Panc1 (cell line): ENCODE measurements around the gene ZNF189. TPM values are rescaled to one million over a fixed set of nuclear protein-coding genes. Genes with fewer than 3 reads are reported as not detected.

ENCODE experiments used
- ATAC-seq: fragments of 200-7000 bp; cut with Tn5 transposase; 2 replicates; pipeline ENCODE4 v1.9.1; 2020; ENCODE audit warnings: mild to moderate bottlenecking, moderate library complexity
- BruUV-seq: library from RNA; stranded (reverse); fragments of 400-500 nt; replicated peaks from 2 replicates; lab custom pipeline; 2021; lab: Mats Ljungman, UMichigan
- CTCF ChIA-PET: fragments of 300-600 bp; sonication (Branson Sonifier 250); formaldehyde crosslinking; loops from one replicate; lab custom pipeline; 2022; ENCODE audit warnings: antibody characterized with exemption; lab: Charles Lee
- POLR2A ChIA-PET: fragments of 300-600 bp; sonication (Branson Sonifier 250); formaldehyde crosslinking; loops from one replicate; lab custom pipeline; 2022; ENCODE audit warnings: antibody characterized with exemption; lab: Charles Lee
- DNase-seq: peaks from one replicate; pipeline ENCODE4 v3.0.0-alpha.2; 2010; ENCODE audit warnings: low read depth, low spot score
- H3K27ac ChIP-seq: 2 replicates; pipeline ENCODE4 v1.5.1; 2011; ENCODE audit warnings: mild to moderate bottlenecking, low read length, inconsistent platforms
- H3K27me3 ChIP-seq: fragments of 200-500 bp; sonication (Bioruptor generic); 2 replicates; pipeline ENCODE4 v1.6.0; 2014; ENCODE audit warnings: low read length, inconsistent platforms; ENCODE audit not compliant: control insufficient read depth, insufficient read depth
- H3K36me3 ChIP-seq: fragments of 200-500 bp; sonication (Bioruptor generic); 2 replicates; pipeline ENCODE4 v1.5.1; 2014; ENCODE audit warnings: inconsistent platforms, mild to moderate bottlenecking, low read length, moderate library complexity; ENCODE audit not compliant: control insufficient read depth, insufficient read depth
- H3K4me1 ChIP-seq: 2 replicates; pipeline ENCODE4 v1.5.1; 2011; ENCODE audit warnings: inconsistent platforms, mild to moderate bottlenecking, low read length, moderate library complexity; ENCODE audit not compliant: control insufficient read depth, insufficient read depth
- H3K4me3 ChIP-seq, 2 experiments: 2 replicates each; pipeline ENCODE4 v1.5.1; 2011 to 2012; ENCODE audit warnings: low read depth in 2 of 2, low read length in 2 of 2, mild to moderate bottlenecking in 2 of 2, inconsistent platforms in 1 of 2, moderate library complexity in 1 of 2
- H3K9me3 ChIP-seq: fragments of 200-500 bp; sonication (Bioruptor generic); 2 replicates; pipeline ENCODE4 v1.5.1; 2014; ENCODE audit warnings: low read depth, mild to moderate bottlenecking, inconsistent platforms, low read length, moderate library complexity; ENCODE audit not compliant: control insufficient read depth, insufficient read depth
- CTCF ChIP-seq: fragments of 450-650 bp; IDR thresholded peaks from 2 replicates; pipeline ENCODE4 v1.5.1; 2017; ENCODE audit warnings: mild to moderate bottlenecking
- POLR2AphosphoS5 ChIP-seq: IDR thresholded peaks from 2 replicates; pipeline ENCODE4 v1.6.1; 2012; ENCODE audit warnings: mild to moderate bottlenecking, low read depth, low read length, moderate library complexity
- REST ChIP-seq, 2 experiments: IDR thresholded peaks; 2 replicates each; pipeline ENCODE4 v1.6.1; 2011 to 2012; ENCODE audit warnings: low read depth in 2 of 2, control low read depth in 1 of 2, low read length in 1 of 2, mild to moderate bottlenecking in 1 of 2, moderate library complexity in 1 of 2; ENCODE audit not compliant: insufficient read depth in 1 of 2
- SIN3A ChIP-seq: IDR thresholded peaks from 2 replicates; pipeline ENCODE4 v1.6.1; 2012; ENCODE audit warnings: low read depth, mild to moderate bottlenecking, low read length, moderate library complexity, borderline replicate concordance; ENCODE audit not compliant: insufficient read depth
- TCF7L2 ChIP-seq: IDR thresholded peaks from 2 replicates; pipeline ENCODE4 v1.6.1; 2011; ENCODE audit warnings: mild to moderate bottlenecking, low read depth, low read length, inconsistent platforms
- in situ Hi-C: cut with HindIII; loops from 2 replicates; pipeline ENCODE4 v1.10.0; 2016; ENCODE audit warnings: low sequenced_read_pairs, low pct_unique_long_range_greater_than_20kb
- intact Hi-C: fragments of 100-400 bp; cut with micrococcal nuclease; formaldehyde crosslinking; loops from one replicate; pipeline ENCODE4 v1.10.0; 2022; ENCODE audit not compliant: unreplicated experiment
- total RNA-seq: library from RNA; stranded (reverse); gene quantifications from one replicate; pipeline ENCODE4 v1.2.1, GENCODE V29; 2021; ENCODE audit not compliant: unreplicated experiment

The ZNF189 gene
- total RNA-seq, 1 experiment from 2014 or later: 7.0 TPM

GRCh38 chr9:101421653-101422065 is 23.0 kb downstream of the ZNF189 start:
- in situ Hi-C loops (no loop called here), intact Hi-C loops (no loop called here)
- no peaks in the 10 kb centered on the region for H3K9me3 ChIP-seq
- no peaks in the 10 kb centered on the region for H3K4me1 ChIP-seq
- ChIA-PET POLR2A (no interaction called here), CTCF (no interaction called here)
- no peaks in the 10 kb centered on the region for H3K36me3 ChIP-seq
- DNase-seq (no peak), ATAC-seq (no peak)
- peaks cover 15% of the 10 kb centered on the region for H3K27me3 ChIP-seq
- no peak for TF ChIP-seq SIN3A
- TF ChIP-seq REST (IDR thresholded peaks at IDR 0.05; ENCODE audit: insufficient read depth in 1 of 2, low read depth in 2 of 2, low read length in 1 of 2): no peak
- TF ChIP-seq CTCF: no peak
- TF ChIP-seq POLR2AphosphoS5: no peak
- TF ChIP-seq TCF7L2: no peak
- BruUV-seq: no TSS peak
- no peak overlapping the region for H3K4me3 ChIP-seq
- no peak overlapping the region for H3K27ac ChIP-seq

GRCh38 chr9:101427358-101427757 is 28.7 kb downstream of the ZNF189 start:
- no peak for ATAC-seq
- ChIA-PET POLR2A (no interaction called here), CTCF (no interaction called here)
- intact Hi-C loops: no loop called here
- peaks cover 4% of the 10 kb centered on the region for H3K27me3 ChIP-seq
- no TSS peak for BruUV-seq
- H3K4me1 ChIP-seq: no peaks in the 10 kb centered on the region
- DNase-seq: no peak
- H3K9me3 ChIP-seq: no peaks in the 10 kb centered on the region
- no peaks in the 10 kb centered on the region for H3K36me3 ChIP-seq
- TF ChIP-seq SIN3A (no peak), CTCF (no peak), POLR2AphosphoS5 (no peak), TCF7L2 (no peak), REST (IDR thresholded peaks at IDR 0.05; ENCODE audit: insufficient read depth in 1 of 2, low read depth in 2 of 2, low read length in 1 of 2) (no peak)
- in situ Hi-C loops: no loop called here
- H3K4me3 ChIP-seq: no peak overlapping the region
- H3K27ac ChIP-seq: no peak overlapping the region
